Suprapubic skin (tissue), 4 donors: Measurements from ENCODE around the gene IL6. TPM values are rescaled to one million over a fixed set of nuclear protein-coding genes. Genes with fewer than 3 reads are reported as not detected.
"Not testable (repeated sequence)": the region's sequence is repeated elsewhere in the genome, so short reads cannot be mapped to it uniquely, and the experiment has no call there.

ENCODE experiments used
- DNase-seq, 2 donors: peaks; one replicate each; pipeline ENCODE4 v3.0.0-alpha.2; 2019; ENCODE audit warnings: low spot score in 2 of 2
- H3K27ac ChIP-seq: fragments of 200-600 bp; sonication (generic); one replicate; pipeline ENCODE4 v1.5.1; 2019
- H3K27me3 ChIP-seq: fragments of 200-600 bp; sonication (generic); one replicate; pipeline ENCODE4 v1.5.1; 2019
- H3K36me3 ChIP-seq: fragments of 200-600 bp; sonication (generic); one replicate; pipeline ENCODE4 v1.5.1; 2019
- H3K4me1 ChIP-seq: fragments of 200-600 bp; sonication (generic); one replicate; pipeline ENCODE4 v1.5.1; 2019
- H3K4me3 ChIP-seq: fragments of 200-600 bp; sonication (generic); one replicate; pipeline ENCODE4 v1.5.1; 2019; ENCODE audit warnings: mild to moderate bottlenecking
- H3K9me3 ChIP-seq: fragments of 200-600 bp; sonication (generic); one replicate; pipeline ENCODE4 v1.5.1; 2019
- EP300 ChIP-seq: sonication (generic); formaldehyde crosslinking; IDR thresholded peaks from one replicate; pipeline ENCODE4 v1.6.1; 2017; ENCODE audit warnings: antibody characterized with exemption
- POLR2A ChIP-seq, 2 donors: fragments of 450-650 bp; IDR thresholded peaks; one replicate each; pipeline ENCODE4 v1.6.1; 2017; ENCODE audit warnings: antibody characterized with exemption in 2 of 2, mild to moderate bottlenecking in 2 of 2, moderate library complexity in 2 of 2
- POLR2AphosphoS5 ChIP-seq, 3 donors: sonication (generic); formaldehyde crosslinking; IDR thresholded peaks; one replicate each; pipeline ENCODE4 v1.6.1; 2017; ENCODE audit warnings: antibody characterized with exemption in 3 of 3
- WGBS: methylation state at CpG from one replicate; pipeline ENCODE4 v1.1.5; 2018; 5-methylcytosine and 5-hydroxymethylcytosine counted together
- total RNA-seq, 4 donors: library from RNA; depleted of rRNA; stranded (reverse); fragments of >200 nt; gene quantifications; one replicate each; pipeline ENCODE4 v1.1.0, GENCODE V29; 2016
- TF ChIP-seq, protein P1 (sequence below), 2 donors: fragments of 200-600 bp in 1 of 2; fragments of 450-650 bp in 1 of 2; sonication (generic) in 1 of 2; IDR thresholded peaks; one replicate each; pipeline ENCODE4 v1.5.1; 2016 to 2019; ENCODE audit warnings: antibody characterized with exemption in 2 of 2, mild to moderate bottlenecking in 1 of 2, moderate library complexity in 1 of 2

IL6 gene
- total RNA-seq, 4 donors from 2014 or later, result 0.80 to 36.0 (median 6.4) TPM; not detected in 1

DNA sequence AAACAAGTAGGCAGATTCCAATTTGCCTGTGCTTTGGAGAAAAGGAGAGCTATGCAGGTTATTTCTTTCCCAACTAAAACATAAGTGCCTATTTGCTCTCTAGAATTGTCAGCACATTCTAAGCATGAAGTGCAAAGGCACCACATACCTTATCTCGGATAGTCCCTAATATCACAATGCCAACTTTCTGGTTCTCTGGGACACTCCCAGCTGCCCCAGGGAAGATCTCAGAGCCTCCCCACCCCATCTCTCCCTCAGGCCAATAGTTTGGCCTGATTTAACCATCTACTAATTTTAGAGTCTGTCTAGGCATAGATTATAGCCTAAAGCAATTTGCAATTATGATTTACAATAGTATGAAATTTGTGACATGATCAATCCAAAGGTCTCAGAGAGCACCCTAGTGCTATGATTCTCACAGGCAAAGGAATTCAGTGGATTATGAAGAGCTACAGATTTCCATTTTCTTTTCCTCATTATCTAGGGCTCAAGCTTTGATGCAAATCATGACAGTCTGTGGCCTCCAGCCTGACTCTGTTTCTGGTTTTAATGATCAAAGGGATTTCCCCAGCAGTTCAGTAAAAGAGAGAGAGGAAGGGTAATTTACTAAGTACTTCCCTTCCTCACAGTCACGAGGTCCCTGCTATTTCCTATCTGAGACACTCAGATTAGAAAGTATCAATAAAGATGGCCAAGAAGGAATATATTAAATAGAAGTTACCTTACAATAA is 29.0 kb upstream of the IL6 start:
- no peak overlapping the region for H3K4me3 ChIP-seq
- no peaks in the 10 kb centered on the region for H3K27me3 ChIP-seq
- DNase-seq, result no peak
- TF ChIP-seq POLR2AphosphoS5 (IDR thresholded peaks at IDR 0.05), result no peak
- TF ChIP-seq POLR2A (IDR thresholded peaks at IDR 0.05), result no peak
- TF ChIP-seq EP300, result no peak
- TF ChIP-seq, protein P1, sequence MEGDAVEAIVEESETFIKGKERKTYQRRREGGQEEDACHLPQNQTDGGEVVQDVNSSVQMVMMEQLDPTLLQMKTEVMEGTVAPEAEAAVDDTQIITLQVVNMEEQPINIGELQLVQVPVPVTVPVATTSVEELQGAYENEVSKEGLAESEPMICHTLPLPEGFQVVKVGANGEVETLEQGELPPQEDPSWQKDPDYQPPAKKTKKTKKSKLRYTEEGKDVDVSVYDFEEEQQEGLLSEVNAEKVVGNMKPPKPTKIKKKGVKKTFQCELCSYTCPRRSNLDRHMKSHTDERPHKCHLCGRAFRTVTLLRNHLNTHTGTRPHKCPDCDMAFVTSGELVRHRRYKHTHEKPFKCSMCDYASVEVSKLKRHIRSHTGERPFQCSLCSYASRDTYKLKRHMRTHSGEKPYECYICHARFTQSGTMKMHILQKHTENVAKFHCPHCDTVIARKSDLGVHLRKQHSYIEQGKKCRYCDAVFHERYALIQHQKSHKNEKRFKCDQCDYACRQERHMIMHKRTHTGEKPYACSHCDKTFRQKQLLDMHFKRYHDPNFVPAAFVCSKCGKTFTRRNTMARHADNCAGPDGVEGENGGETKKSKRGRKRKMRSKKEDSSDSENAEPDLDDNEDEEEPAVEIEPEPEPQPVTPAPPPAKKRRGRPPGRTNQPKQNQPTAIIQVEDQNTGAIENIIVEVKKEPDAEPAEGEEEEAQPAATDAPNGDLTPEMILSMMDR (IDR thresholded peaks at IDR 0.05), result no peak
- 26% methylated on average over 2 of the region's 2 CpGs for WGBS
- H3K4me1 ChIP-seq, result peaks cover 9% of the 10 kb centered on the region
- H3K36me3 ChIP-seq, result no peaks in the 10 kb centered on the region
- H3K9me3 ChIP-seq, result no peaks in the 10 kb centered on the region
- no peak overlapping the region for H3K27ac ChIP-seq

DNA sequence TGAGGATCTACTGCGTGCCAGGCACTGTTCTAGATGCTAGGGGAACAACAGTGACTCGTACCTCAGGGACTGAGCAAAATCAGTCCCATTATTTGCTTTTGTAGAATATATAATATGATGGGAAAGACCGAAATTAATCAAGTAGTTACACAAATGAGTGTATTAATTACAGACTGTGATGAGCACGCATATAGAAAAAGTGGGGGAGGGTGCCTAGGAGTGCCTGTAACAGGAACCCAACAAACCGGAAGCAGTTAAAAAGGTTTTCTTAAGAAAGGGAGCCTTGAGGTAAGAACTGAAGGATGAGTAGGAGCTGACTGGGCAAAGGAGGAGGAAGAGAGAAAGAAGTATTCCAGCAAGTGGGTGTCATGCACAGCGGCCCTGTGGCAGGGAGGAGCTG is 28.2 kb upstream of the IL6 start:
- no peak for TF ChIP-seq POLR2AphosphoS5 (IDR thresholded peaks at IDR 0.05)
- no peak for TF ChIP-seq EP300
- TF ChIP-seq POLR2A (IDR thresholded peaks at IDR 0.05), result no peak
- TF ChIP-seq, protein P1 (IDR thresholded peaks at IDR 0.05), result no peak
- H3K9me3 ChIP-seq, result no peaks in the 10 kb centered on the region
- H3K4me1 ChIP-seq, result peaks cover 9% of the 10 kb centered on the region
- H3K27me3 ChIP-seq, result no peaks in the 10 kb centered on the region
- H3K36me3 ChIP-seq, result no peaks in the 10 kb centered on the region
- no peak overlapping the region for H3K4me3 ChIP-seq
- no peak overlapping the region for H3K27ac ChIP-seq
- 74% methylated on average over 5 of the region's 6 CpGs for WGBS
- DNase-seq, result no peak

- no peak overlapping the region for H3K27ac ChIP-seq
- no peaks in the 10 kb centered on the region for H3K36me3 ChIP-seq
- no peaks in the 10 kb centered on the region for H3K27me3 ChIP-seq
- no peak for TF ChIP-seq POLR2A (IDR thresholded peaks at IDR 0.05)
- DNase-seq, result no peak
- H3K4me1 ChIP-seq, result peaks cover 9% of the 10 kb centered on the region
- H3K9me3 ChIP-seq, result no peaks in the 10 kb centered on the region
- WGBS, result 57% methylated on average over 1 of the region's 1 CpG
- H3K4me3 ChIP-seq, result no peak overlapping the region
These were observed 26.4 kb upstream of the IL6 start for GRCh38 chr7:22700559-22701002.

DNA sequence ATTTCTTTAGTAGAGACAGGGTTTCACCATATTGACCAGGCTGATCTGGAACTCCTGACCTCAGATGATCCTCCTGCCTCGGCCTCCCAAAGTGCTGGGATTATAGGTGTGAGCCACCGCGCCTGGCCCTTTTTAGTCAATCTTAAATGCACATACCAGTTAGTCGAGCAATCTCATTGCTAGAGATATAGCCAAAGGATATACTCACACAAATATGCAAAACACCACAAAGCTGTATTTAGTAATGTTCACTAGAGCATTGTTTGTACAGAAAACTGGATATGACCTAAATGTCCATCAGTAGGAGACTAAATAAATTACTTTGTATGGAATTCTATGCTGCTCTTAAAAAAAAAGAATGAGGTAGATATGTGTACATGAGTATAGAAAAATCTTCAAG is 24.5 kb upstream of the IL6 start:
- Histone ChIP-seq H3K4me3 (no peak overlapping the region), H3K27me3 (no peaks in the 10 kb centered on the region), H3K9me3 (no peaks in the 10 kb centered on the region), H3K4me1 (peaks cover 9% of the 10 kb centered on the region), H3K36me3 (no peaks in the 10 kb centered on the region), H3K27ac (no peak overlapping the region)
- DNase-seq, result no peak
- WGBS, result 94% methylated on average over 4 of the region's 4 CpGs
- TF ChIP-seq EP300 (no peak), POLR2A (IDR thresholded peaks at IDR 0.05) (no peak), POLR2AphosphoS5 (IDR thresholded peaks at IDR 0.05) (no peak)
- TF ChIP-seq, protein P1 (IDR thresholded peaks at IDR 0.05), result no peak

DNA sequence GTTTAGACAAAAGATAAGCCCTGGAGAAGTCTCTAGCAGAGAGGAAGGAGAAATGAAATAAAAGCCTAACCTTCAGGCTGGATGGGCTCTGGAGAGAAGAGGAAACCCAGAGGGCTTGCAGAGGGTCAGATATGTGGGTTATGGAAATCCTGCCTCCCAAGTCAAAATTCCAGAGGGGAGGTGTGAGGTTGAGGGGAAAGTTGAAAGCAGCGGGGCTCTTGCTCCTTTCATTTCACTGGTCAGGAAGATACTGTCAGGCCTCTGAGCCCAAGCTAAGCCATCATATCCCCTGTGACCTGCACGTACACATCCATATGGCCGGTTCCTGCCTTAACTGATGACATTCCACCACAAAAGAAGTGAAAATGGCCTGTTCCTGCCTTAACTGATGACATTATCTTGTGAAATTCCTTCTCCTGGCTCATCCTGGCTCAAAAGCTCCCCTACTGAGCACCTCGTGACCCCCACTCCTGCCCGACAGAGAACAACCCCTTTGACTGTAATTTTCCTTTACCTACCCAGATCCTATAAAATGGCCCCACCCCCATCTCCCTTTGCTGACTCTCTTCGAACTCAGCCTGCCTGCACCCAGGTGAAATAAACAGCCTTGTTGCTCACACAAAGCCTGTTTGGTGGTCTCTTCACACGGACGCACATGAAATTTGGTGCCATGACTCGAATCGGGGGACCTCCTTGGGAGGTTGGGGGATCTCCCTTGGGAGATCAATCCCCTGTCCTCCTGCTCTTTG is 23.7 kb upstream of the IL6 start:
- DNase-seq, H3K27ac ChIP-seq, H3K4me1 ChIP-seq, H3K9me3 ChIP-seq, H3K4me3 ChIP-seq, H3K27me3 ChIP-seq, H3K36me3 ChIP-seq: not testable (repeated sequence)
- 80% methylated on average over 8 of the region's 10 CpGs for WGBS

- not testable (repeated sequence) for H3K9me3 ChIP-seq, H3K27ac ChIP-seq, H3K27me3 ChIP-seq, DNase-seq, H3K36me3 ChIP-seq, H3K4me1 ChIP-seq, H3K4me3 ChIP-seq
- 93% methylated on average over 17 of the region's 17 CpGs for WGBS
These were observed 22.9 kb upstream of the IL6 start for GRCh38 chr7:22703978-22704610.

DNA sequence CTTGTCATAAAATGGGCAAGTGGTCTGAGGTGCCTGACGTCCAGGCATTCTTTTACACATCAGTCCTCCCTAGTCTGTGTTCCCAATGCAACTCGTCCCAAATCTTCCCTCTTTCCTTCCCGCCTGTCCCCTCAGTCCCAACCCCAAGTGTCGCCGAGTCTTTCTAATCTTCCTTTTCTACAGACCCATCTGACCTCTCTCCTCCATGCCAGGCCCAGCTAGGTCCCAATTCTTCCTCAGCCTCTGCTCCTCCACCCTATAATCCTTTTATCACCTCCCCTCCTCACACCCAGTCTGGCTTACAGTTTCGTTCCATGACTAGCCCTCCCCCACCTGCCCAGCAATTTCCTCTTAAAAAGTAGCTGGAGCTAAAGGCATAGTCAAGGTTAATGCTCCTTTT is 22.3 kb upstream of the IL6 start:
- not testable (repeated sequence) for H3K36me3 ChIP-seq, H3K27ac ChIP-seq, H3K9me3 ChIP-seq, DNase-seq, H3K27me3 ChIP-seq, H3K4me3 ChIP-seq, H3K4me1 ChIP-seq
- 84% methylated on average over 6 of the region's 6 CpGs for WGBS

- not testable (repeated sequence) for H3K9me3 ChIP-seq, H3K4me1 ChIP-seq, H3K27me3 ChIP-seq, H3K27ac ChIP-seq, DNase-seq, H3K36me3 ChIP-seq, H3K4me3 ChIP-seq
- WGBS, result 97% methylated on average over 7 of the region's 7 CpGs
These were observed 21.1 kb upstream of the IL6 start for GRCh38 chr7:22705874-22706273.

GRCh38 chr7:22707026-22707691 is 19.8 kb upstream of the IL6 start:
- H3K4me3 ChIP-seq, H3K27ac ChIP-seq, H3K4me1 ChIP-seq, H3K27me3 ChIP-seq, H3K9me3 ChIP-seq, DNase-seq, H3K36me3 ChIP-seq: not testable (repeated sequence)
- 90% methylated on average over 6 of the region's 6 CpGs for WGBS
